Vagina (tissue), 2 donors: ENCODE data around the gene USH1G. TPM values are rescaled to one million over a fixed set of nuclear protein-coding genes. Genes with fewer than 3 reads are reported as not detected.

ENCODE experiments used
- DNase-seq, 2 donors: peaks; one replicate each; pipeline ENCODE4 v3.0.0-alpha.2; 2017; ENCODE audit errors: extremely low spot score in 2 of 2
- H3K27ac ChIP-seq: fragments of 200-600 bp; sonication (generic); one replicate; pipeline ENCODE4 v1.5.1; 2019
- H3K27me3 ChIP-seq: fragments of 200-600 bp; sonication (generic); one replicate; pipeline ENCODE4 v1.5.1; 2019
- H3K36me3 ChIP-seq, 2 donors: fragments of 200-600 bp; sonication (generic); one replicate each; pipeline ENCODE4 v1.5.1; 2017 to 2019
- H3K4me1 ChIP-seq: fragments of 200-600 bp; sonication (generic); one replicate; pipeline ENCODE4 v1.5.1; 2019
- H3K4me3 ChIP-seq, 2 donors: fragments of 200-600 bp; sonication (generic); 1 replicate in 1 of 2; 2 replicates in 1 of 2; pipeline ENCODE4 v1.5.1; 2016 to 2019
- H3K9me3 ChIP-seq: fragments of 200-600 bp; sonication (generic); one replicate; pipeline ENCODE4 v1.5.1; 2019
- POLR2A ChIP-seq, 2 donors: fragments of 450-650 bp; IDR thresholded peaks; one replicate each; pipeline ENCODE4 v1.6.1; 2017; ENCODE audit warnings: antibody characterized with exemption in 2 of 2, mild to moderate bottlenecking in 2 of 2, moderate library complexity in 2 of 2
- POLR2AphosphoS5 ChIP-seq, 2 donors: sonication (generic); formaldehyde crosslinking; IDR thresholded peaks; one replicate each; pipeline ENCODE4 v1.9.0; 2017; ENCODE audit warnings: antibody characterized with exemption in 2 of 2, mild to moderate bottlenecking in 2 of 2, low read depth in 1 of 2; ENCODE audit not compliant: insufficient read depth in 1 of 2
- intact Hi-C: fragments of 100-400 bp; cut with DNase I; formaldehyde crosslinking; loops from one replicate; pipeline ENCODE4 v1.15.1; 2023
- total RNA-seq: library from RNA; depleted of rRNA; stranded (reverse); fragments of >200 nt; gene quantifications from one replicate; pipeline ENCODE4 v1.2.3, GENCODE V29; 2016
- TF ChIP-seq, protein P1 (sequence below), 3 experiments: fragments of 450-650 bp in 2 of 3; fragments of 200-600 bp in 1 of 3; sonication (generic) in 1 of 3; IDR thresholded peaks; one replicate each; pipeline ENCODE4 v1.5.1; 2017 to 2019; ENCODE audit warnings: antibody characterized with exemption in 3 of 3, mild to moderate bottlenecking in 2 of 3, moderate library complexity in 2 of 3

The USH1G gene
- total RNA-seq, 1 donor from 2014 or later: 0.49 TPM

DNA sequence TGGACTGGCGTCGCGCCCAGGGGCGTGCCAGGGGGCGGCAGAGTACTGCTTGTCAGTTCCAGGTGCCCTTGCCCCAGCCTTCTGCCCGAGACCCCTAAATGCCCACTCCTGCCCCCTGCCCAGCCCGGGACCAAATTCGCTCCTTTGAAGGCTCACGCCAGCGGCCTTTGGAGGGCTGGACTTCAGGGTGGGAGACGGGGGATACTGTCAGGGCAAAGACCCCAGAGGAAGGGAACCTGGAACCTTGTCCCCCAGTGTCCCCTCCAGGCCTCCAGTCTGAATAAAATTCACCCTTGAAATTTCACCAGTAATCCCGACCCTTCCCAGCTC, 13.4 kb upstream of the USH1G start:
- H3K27ac ChIP-seq: no peak overlapping the region
- H3K9me3 ChIP-seq: no peaks in the 10 kb centered on the region
- H3K36me3 ChIP-seq: no peaks in the 10 kb centered on the region
- H3K27me3 ChIP-seq: no peaks in the 10 kb centered on the region
- no peak for DNase-seq
- intact Hi-C loops: no loop called here
- TF ChIP-seq POLR2AphosphoS5 (IDR thresholded peaks at IDR 0.05; ENCODE audit: insufficient read depth in 1 of 2, low read depth in 1 of 2) (no peak), POLR2A (IDR thresholded peaks at IDR 0.05) (no peak)
- TF ChIP-seq, protein P1, sequence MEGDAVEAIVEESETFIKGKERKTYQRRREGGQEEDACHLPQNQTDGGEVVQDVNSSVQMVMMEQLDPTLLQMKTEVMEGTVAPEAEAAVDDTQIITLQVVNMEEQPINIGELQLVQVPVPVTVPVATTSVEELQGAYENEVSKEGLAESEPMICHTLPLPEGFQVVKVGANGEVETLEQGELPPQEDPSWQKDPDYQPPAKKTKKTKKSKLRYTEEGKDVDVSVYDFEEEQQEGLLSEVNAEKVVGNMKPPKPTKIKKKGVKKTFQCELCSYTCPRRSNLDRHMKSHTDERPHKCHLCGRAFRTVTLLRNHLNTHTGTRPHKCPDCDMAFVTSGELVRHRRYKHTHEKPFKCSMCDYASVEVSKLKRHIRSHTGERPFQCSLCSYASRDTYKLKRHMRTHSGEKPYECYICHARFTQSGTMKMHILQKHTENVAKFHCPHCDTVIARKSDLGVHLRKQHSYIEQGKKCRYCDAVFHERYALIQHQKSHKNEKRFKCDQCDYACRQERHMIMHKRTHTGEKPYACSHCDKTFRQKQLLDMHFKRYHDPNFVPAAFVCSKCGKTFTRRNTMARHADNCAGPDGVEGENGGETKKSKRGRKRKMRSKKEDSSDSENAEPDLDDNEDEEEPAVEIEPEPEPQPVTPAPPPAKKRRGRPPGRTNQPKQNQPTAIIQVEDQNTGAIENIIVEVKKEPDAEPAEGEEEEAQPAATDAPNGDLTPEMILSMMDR (IDR thresholded peaks at IDR 0.05): no peak
- no peak overlapping the region for H3K4me3 ChIP-seq
- peaks cover 14% of the 10 kb centered on the region for H3K4me1 ChIP-seq

DNA sequence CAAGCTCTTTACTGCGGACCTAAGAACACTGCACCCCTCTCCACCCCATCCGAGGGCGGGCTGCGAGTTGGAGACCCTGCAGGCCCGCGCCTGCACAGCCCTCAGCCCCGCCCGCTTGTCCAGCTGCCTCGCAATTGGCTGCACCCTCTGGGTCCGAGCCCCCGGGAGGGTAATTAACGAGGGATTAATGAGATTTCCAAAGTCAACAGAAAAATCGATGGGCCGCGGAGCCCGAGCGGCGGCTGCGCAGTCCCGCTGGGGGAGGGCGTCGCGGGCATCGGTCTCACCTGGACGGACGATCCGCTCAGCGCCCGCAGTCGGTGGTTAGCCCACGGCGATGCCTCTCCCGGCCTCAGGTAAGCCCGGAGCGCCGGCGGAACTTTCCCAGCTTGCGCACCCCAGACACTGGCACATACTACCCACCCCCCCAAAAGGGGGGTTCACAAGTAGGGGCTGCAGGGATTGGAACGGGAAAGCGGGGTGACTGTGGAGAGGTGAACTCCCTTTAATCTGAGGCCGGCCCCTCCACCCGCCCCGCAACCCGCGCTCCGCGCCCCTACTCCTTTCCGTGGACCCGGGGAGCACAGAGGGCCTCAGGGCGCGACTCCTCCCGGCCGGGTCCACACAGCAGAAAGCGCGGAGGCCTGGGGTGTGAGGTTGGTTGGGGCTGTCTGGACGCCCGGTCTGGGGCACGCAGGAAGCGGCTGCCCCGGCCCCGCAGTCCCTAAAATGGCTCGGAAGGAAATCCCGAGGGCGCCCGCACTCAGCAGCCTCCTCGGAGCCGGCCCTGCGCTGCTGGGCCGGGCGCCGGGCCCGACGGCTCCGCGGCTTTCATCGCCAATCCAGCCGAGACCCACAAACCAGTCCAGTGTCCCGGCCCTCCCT, 12.8 kb upstream of the USH1G start, which contains the start of gene OTOP3:
TSS of gene OTOP3 (plus strand) at position 314 of the 885 bp plus-strand sequence. CDS start at position 338, 24 bp downstream.
- Histone ChIP-seq H3K4me3 (no peak within 1 kb of the TSS), H3K4me1 (peaks cover 14% of the 10 kb centered on the region), H3K9me3 (no peaks in the 10 kb centered on the region), H3K27me3 (no peaks in the 10 kb centered on the region), H3K36me3 (no peaks in the 10 kb centered on the region), H3K27ac (no peak within 1 kb of the TSS)
- DNase-seq: no peak
- intact Hi-C loops: no loop called here
- TF ChIP-seq, protein P1 (IDR thresholded peaks at IDR 0.05): no peak
- TF ChIP-seq POLR2A (IDR thresholded peaks at IDR 0.05) (no peak), POLR2AphosphoS5 (IDR thresholded peaks at IDR 0.05; ENCODE audit: insufficient read depth in 1 of 2, low read depth in 1 of 2) (no peak)

DNA sequence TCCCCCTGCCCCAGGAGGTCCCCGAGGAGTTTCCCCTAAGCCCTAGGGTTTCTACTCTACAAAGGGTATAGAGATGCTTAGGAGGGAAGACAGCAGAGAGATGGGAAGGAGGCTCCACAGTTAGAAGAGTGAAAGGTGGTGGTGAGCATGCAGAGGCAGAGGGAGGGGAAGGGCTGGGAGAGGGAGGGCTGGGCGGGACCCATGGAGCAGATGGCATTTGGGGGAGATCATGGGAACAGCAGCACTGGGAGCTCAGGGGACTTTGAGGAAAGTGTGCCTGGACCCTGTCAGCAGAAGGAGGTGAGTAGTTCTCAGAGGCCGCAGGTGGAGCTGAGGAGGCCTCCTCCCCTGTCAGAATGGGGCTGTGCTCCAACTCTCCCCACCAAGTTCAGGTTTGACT, 12.0 kb upstream of the USH1G start:
- peaks cover 14% of the 10 kb centered on the region for H3K4me1 ChIP-seq
- H3K27me3 ChIP-seq: no peaks in the 10 kb centered on the region
- no peak for DNase-seq
- H3K9me3 ChIP-seq: no peaks in the 10 kb centered on the region
- TF ChIP-seq POLR2AphosphoS5 (IDR thresholded peaks at IDR 0.05; ENCODE audit: insufficient read depth in 1 of 2, low read depth in 1 of 2) (no peak), POLR2A (IDR thresholded peaks at IDR 0.05) (no peak)
- TF ChIP-seq, protein P1 (IDR thresholded peaks at IDR 0.05): no peak
- H3K27ac ChIP-seq: no peak overlapping the region
- H3K4me3 ChIP-seq: no peak overlapping the region
- intact Hi-C loops: no loop called here
- no peaks in the 10 kb centered on the region for H3K36me3 ChIP-seq

DNA sequence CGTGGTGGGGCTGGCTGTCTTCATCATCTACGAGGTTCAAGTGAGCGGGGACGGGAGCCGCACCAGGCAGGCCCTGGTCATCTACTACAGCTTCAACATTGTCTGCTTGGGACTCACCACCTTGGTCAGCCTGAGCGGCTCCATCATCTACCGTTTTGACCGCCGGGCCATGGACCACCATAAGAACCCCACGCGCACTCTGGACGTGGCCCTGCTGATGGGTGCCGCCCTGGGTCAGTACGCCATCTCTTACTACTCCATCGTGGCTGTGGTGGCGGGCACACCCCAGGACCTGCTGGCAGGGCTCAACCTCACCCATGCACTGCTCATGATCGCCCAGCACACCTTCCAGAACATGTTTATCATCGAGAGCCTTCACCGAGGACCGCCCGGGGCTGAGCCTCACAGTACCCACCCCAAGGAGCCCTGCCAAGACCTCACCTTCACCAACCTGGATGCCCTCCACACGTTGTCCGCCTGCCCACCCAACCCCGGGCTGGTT, 7.5 kb upstream of the USH1G start:
- TF ChIP-seq, protein P1 (IDR thresholded peaks at IDR 0.05): no peak
- TF ChIP-seq POLR2A (IDR thresholded peaks at IDR 0.05) (no peak), POLR2AphosphoS5 (IDR thresholded peaks at IDR 0.05; ENCODE audit: insufficient read depth in 1 of 2, low read depth in 1 of 2) (no peak)
- intact Hi-C loops: no loop called here
- no peak for DNase-seq
- no peaks in the 10 kb centered on the region for H3K27me3 ChIP-seq
- peaks cover 4% of the 10 kb centered on the region for H3K4me1 ChIP-seq
- H3K9me3 ChIP-seq: no peaks in the 10 kb centered on the region
- no peak overlapping the region for H3K4me3 ChIP-seq
- H3K27ac ChIP-seq: no peak overlapping the region
- H3K36me3 ChIP-seq: no peaks in the 10 kb centered on the region

DNA sequence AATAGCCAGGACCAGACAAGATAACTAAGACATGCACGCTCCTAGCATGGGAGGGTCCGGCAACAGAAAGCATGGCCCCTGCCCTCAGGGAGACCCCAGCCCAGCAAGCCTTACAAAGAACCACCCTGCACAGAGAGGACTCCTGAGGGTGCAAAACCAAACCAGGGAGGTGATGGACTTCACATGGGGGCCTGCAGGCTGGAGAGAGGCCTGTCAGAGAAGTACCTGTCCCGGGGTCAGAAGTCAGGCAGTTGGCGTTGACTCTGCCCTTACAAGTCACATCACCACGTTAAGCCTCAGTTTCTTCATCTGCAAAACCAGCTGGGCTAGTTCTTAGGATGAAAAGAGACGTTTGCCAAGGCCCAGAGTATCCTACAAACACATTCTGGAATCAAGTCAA, 5.7 kb upstream of the USH1G start:
- no peak overlapping the region for H3K4me3 ChIP-seq
- H3K4me1 ChIP-seq: peaks cover 11% of the 10 kb centered on the region
- no peaks in the 10 kb centered on the region for H3K9me3 ChIP-seq
- no peak for TF ChIP-seq POLR2A (IDR thresholded peaks at IDR 0.05)
- TF ChIP-seq POLR2AphosphoS5 (IDR thresholded peaks at IDR 0.05; ENCODE audit: insufficient read depth in 1 of 2, low read depth in 1 of 2): no peak
- TF ChIP-seq, protein P1 (IDR thresholded peaks at IDR 0.05): no peak
- peaks cover 4% of the 10 kb centered on the region for H3K27me3 ChIP-seq
- H3K27ac ChIP-seq: no peak overlapping the region
- intact Hi-C loops: no loop called here
- no peaks in the 10 kb centered on the region for H3K36me3 ChIP-seq
- no peak for DNase-seq
